Stimulated activated CD8-positive, alpha-beta memory T cell treated with anti-CD3 and anti-CD28 coated beads, Interleukin-4, amount 100 ng/mL, for 1 hour (primary cell): ENCODE results near the gene ANO10.
A peak's percentile ranks its signal among the peaks of the same experiment; 100 is the strongest.
"Not testable (repeated sequence)": the region's sequence is repeated elsewhere in the genome, so short reads cannot be mapped to it uniquely, and the experiment has no call there.

ENCODE experiments used
- DNase-seq, 2 donors: peaks; one replicate each; pipeline ENCODE4 v3.0.0-alpha.2; 2020; ENCODE audit warnings: low read depth in 2 of 2, low spot score in 1 of 2

The ANO10 gene

GRCh38 chr3:43379343-43379742 lies 242.5 kb downstream of the ANO10 start:
- no peak for DNase-seq

- peak; percentile 47 to 48 for DNase-seq
These were observed 243.5 kb downstream of the ANO10 start for GRCh38 chr3:43378066-43378935.

- no peak for DNase-seq
These were observed 248.3 kb downstream of the ANO10 start for GRCh38 chr3:43373560-43373928.

GRCh38 chr3:43372809-43373559 lies 248.8 kb downstream of the ANO10 start:
- no peak for DNase-seq

- no peak for DNase-seq
These were observed 249.6 kb downstream of the ANO10 start for GRCh38 chr3:43372007-43372740.

GRCh38 chr3:43371494-43371893 lies 250.3 kb downstream of the ANO10 start:
- no peak for DNase-seq

GRCh38 chr3:43370293-43370980 lies 251.4 kb downstream of the ANO10 start:
- no peak for DNase-seq

- no peak for DNase-seq
These were observed 252.2 kb downstream of the ANO10 start for GRCh38 chr3:43369404-43370292.

- no peak for DNase-seq
These were observed 254.9 kb downstream of the ANO10 start for GRCh38 chr3:43366885-43367284.

- no peak for DNase-seq
These were observed 255.3 kb downstream of the ANO10 start for GRCh38 chr3:43366481-43366880.

GRCh38 chr3:43365601-43366305 lies 256.1 kb downstream of the ANO10 start:
- no peak for DNase-seq

GRCh38 chr3:43364926-43365325 lies 256.9 kb downstream of the ANO10 start:
- no peak for DNase-seq

GRCh38 chr3:43364494-43364893 lies 257.3 kb downstream of the ANO10 start:
- DNase-seq: no peak

- DNase-seq: no peak
These were observed 258.1 kb downstream of the ANO10 start for GRCh38 chr3:43363621-43364266.

GRCh38 chr3:43362961-43363360 lies 258.9 kb downstream of the ANO10 start:
- no peak for DNase-seq

- DNase-seq: no peak
These were observed 259.6 kb downstream of the ANO10 start for GRCh38 chr3:43362183-43362582.

GRCh38 chr3:43361077-43361476 lies 260.7 kb downstream of the ANO10 start:
- DNase-seq: no peak

- not testable (repeated sequence) for DNase-seq
These were observed 265.8 kb downstream of the ANO10 start for GRCh38 chr3:43356033-43356432.
